ENCODE data around the gene SH3D19.

DNA sequence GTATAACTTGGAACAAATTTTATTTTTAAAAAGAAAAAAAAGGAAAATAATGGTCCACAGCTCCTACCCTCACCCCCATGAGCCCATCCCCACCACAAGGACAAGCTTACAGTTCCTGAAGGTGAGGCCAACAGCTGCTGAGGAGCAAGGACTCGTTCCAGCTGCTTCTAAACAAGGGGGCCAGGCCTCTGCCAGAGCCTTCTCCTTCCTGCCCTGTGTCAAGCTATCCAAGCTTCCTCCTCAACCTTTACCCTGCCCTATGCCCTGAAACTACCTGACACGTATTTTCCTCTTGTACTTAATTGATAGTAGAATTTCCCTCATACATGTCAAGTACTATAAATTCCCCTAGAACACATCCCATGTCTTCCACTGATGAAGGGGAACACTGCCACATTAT lies 8.8 kb downstream of the SH3D19 start:
- no peak for TF ChIP-seq POLR2AphosphoS5 (IDR thresholded peaks at IDR 0.05)
- TF ChIP-seq, protein P1, sequence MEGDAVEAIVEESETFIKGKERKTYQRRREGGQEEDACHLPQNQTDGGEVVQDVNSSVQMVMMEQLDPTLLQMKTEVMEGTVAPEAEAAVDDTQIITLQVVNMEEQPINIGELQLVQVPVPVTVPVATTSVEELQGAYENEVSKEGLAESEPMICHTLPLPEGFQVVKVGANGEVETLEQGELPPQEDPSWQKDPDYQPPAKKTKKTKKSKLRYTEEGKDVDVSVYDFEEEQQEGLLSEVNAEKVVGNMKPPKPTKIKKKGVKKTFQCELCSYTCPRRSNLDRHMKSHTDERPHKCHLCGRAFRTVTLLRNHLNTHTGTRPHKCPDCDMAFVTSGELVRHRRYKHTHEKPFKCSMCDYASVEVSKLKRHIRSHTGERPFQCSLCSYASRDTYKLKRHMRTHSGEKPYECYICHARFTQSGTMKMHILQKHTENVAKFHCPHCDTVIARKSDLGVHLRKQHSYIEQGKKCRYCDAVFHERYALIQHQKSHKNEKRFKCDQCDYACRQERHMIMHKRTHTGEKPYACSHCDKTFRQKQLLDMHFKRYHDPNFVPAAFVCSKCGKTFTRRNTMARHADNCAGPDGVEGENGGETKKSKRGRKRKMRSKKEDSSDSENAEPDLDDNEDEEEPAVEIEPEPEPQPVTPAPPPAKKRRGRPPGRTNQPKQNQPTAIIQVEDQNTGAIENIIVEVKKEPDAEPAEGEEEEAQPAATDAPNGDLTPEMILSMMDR (IDR thresholded peaks at IDR 0.05): no peak

All from gastroesophageal sphincter (tissue), 3 donors.